Suprapubic skin (tissue), 4 donors: ENCODE results near the gene LRRC27. TPM values are rescaled to one million over a fixed set of nuclear protein-coding genes. Genes with fewer than 3 reads are reported as not detected.
"Not testable (repeated sequence)": the region's sequence is repeated elsewhere in the genome, so short reads cannot be mapped to it uniquely, and the experiment has no call there.

Experiments
- DNase-seq, 2 donors: peaks; one replicate each; pipeline ENCODE4 v3.0.0-alpha.2; 2019; ENCODE audit warnings: low spot score in 2 of 2
- H3K27ac ChIP-seq: fragments of 200-600 bp; sonication (generic); one replicate; pipeline ENCODE4 v1.5.1; 2019
- H3K27me3 ChIP-seq: fragments of 200-600 bp; sonication (generic); one replicate; pipeline ENCODE4 v1.5.1; 2019
- H3K36me3 ChIP-seq: fragments of 200-600 bp; sonication (generic); one replicate; pipeline ENCODE4 v1.5.1; 2019
- H3K4me1 ChIP-seq: fragments of 200-600 bp; sonication (generic); one replicate; pipeline ENCODE4 v1.5.1; 2019
- H3K4me3 ChIP-seq: fragments of 200-600 bp; sonication (generic); one replicate; pipeline ENCODE4 v1.5.1; 2019; ENCODE audit warnings: mild to moderate bottlenecking
- H3K9me3 ChIP-seq: fragments of 200-600 bp; sonication (generic); one replicate; pipeline ENCODE4 v1.5.1; 2019
- CTCF ChIP-seq, 2 donors: fragments of 200-600 bp in 1 of 2; fragments of 450-650 bp in 1 of 2; sonication (generic) in 1 of 2; IDR thresholded peaks; one replicate each; pipeline ENCODE4 v1.5.1; 2016 to 2019; ENCODE audit warnings: antibody characterized with exemption in 2 of 2, mild to moderate bottlenecking in 1 of 2, moderate library complexity in 1 of 2
- EP300 ChIP-seq: sonication (generic); formaldehyde crosslinking; IDR thresholded peaks from one replicate; pipeline ENCODE4 v1.6.1; 2017; ENCODE audit warnings: antibody characterized with exemption
- POLR2A ChIP-seq, 2 donors: fragments of 450-650 bp; IDR thresholded peaks; one replicate each; pipeline ENCODE4 v1.6.1; 2017; ENCODE audit warnings: antibody characterized with exemption in 2 of 2, mild to moderate bottlenecking in 2 of 2, moderate library complexity in 2 of 2
- POLR2AphosphoS5 ChIP-seq, 3 donors: sonication (generic); formaldehyde crosslinking; IDR thresholded peaks; one replicate each; pipeline ENCODE4 v1.6.1; 2017; ENCODE audit warnings: antibody characterized with exemption in 3 of 3
- WGBS: methylation state at CpG from one replicate; pipeline ENCODE4 v1.1.5; 2018; 5-methylcytosine and 5-hydroxymethylcytosine counted together
- total RNA-seq, 4 donors: library from RNA; depleted of rRNA; stranded (reverse); fragments of >200 nt; gene quantifications; one replicate each; pipeline ENCODE4 v1.1.0, GENCODE V29; 2016

The LRRC27 gene
- total RNA-seq, 4 donors from 2014 or later = 6.6 to 13.1 (median 7.1) TPM

- H3K27me3 ChIP-seq = no peaks in the 10 kb centered on the region
- WGBS = 87% methylated on average over 4 of the region's 4 CpGs
- DNase-seq = no peak
- no peak for TF ChIP-seq EP300
- TF ChIP-seq POLR2A (IDR thresholded peaks at IDR 0.05) = no peak
- no peak for TF ChIP-seq CTCF (IDR thresholded peaks at IDR 0.05)
- TF ChIP-seq POLR2AphosphoS5 (IDR thresholded peaks at IDR 0.05) = no peak
- H3K4me3 ChIP-seq = no peak overlapping the region
- no peaks in the 10 kb centered on the region for H3K36me3 ChIP-seq
- H3K4me1 ChIP-seq = peaks cover 7% of the 10 kb centered on the region
- H3K27ac ChIP-seq = peak overlapping the region; percentile 27
- no peaks in the 10 kb centered on the region for H3K9me3 ChIP-seq
Observed at GRCh38 chr10:132375795-132376297, 43.9 kb downstream of the LRRC27 start.

DNA sequence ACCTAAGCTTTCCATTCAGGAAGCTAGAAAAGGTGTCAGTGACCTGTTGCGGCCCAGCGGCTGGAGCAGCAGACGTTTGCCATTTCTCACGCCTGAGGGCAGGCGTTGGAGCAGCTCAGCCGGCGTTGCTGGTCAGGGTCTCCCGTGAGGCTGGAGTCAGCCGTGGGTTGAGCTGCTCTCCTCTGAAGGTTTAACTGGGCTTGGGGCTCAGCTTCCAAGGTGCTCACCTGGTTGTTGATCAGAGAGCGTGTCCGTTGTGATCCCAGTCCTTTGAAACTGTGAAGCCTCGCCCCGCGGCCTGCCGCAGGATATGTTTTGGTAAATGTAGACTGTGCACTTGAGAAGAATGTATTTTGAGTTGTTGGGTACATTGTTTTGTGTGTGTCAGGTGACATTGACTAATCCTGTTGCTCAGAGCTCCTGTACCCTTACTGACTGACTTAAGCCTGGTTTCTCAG is 44.4 kb downstream of the LRRC27 start:
- H3K9me3 ChIP-seq = no peaks in the 10 kb centered on the region
- no peaks in the 10 kb centered on the region for H3K36me3 ChIP-seq
- no peak for TF ChIP-seq CTCF (IDR thresholded peaks at IDR 0.05)
- no peak for TF ChIP-seq EP300
- no peak for TF ChIP-seq POLR2AphosphoS5 (IDR thresholded peaks at IDR 0.05)
- TF ChIP-seq POLR2A (IDR thresholded peaks at IDR 0.05) = no peak
- DNase-seq = peak; percentile 32 to 72
- H3K27me3 ChIP-seq = no peaks in the 10 kb centered on the region
- peaks cover 7% of the 10 kb centered on the region for H3K4me1 ChIP-seq
- H3K27ac ChIP-seq = no peak overlapping the region
- 93% methylated on average over 14 of the region's 15 CpGs for WGBS
- H3K4me3 ChIP-seq = no peak overlapping the region

DNA sequence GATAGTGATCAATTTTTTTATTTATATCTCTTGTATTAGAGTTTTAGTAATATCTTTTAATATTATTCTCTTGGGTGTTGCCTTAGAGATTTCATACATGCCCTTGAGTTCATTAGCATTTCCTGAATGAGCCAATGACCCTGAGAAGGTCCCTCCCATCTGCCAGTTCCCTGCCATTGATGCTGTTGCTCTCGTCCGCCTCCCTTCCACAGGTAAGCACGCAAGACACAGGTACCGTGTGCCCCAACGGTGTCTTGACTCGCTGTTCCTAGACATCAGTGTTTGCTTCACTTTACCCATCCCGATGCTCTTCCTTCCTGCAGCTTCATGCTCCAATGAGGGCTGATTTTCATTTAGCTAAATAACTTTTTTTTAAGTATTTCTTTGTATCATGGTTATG is 45.3 kb downstream of the LRRC27 start:
- Histone ChIP-seq H3K9me3 (no peaks in the 10 kb centered on the region), H3K27ac (no peak overlapping the region), H3K4me3 (no peak overlapping the region), H3K4me1 (peaks cover 7% of the 10 kb centered on the region), H3K36me3 (no peaks in the 10 kb centered on the region), H3K27me3 (no peaks in the 10 kb centered on the region)
- WGBS = 92% methylated on average over 7 of the region's 7 CpGs
- peak; percentile 20 to 31 for DNase-seq
- TF ChIP-seq POLR2A (IDR thresholded peaks at IDR 0.05) (no peak), POLR2AphosphoS5 (IDR thresholded peaks at IDR 0.05) (no peak), CTCF (IDR thresholded peaks at IDR 0.05) (no peak)

DNA sequence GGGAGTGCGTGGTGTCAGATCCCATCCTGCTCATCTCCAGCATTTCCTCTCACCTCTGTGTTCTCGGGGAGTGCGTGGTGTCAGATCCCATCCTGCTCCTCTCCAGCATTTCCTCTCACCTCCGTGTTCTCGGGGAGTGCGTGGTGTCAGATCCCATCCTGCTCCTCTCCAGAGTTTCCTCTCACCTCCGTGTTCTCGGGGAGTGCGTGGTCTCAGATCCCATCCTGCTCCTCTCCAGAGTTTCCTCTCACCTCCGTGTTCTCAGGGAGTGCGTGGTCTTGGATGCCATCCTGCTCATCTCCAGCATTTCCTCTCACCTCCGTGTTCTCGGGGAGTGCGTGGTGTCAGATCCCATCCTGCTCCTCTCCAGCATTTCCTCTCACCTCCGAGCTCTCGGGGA is 47.0 kb downstream of the LRRC27 start:
- H3K36me3 ChIP-seq, H3K27me3 ChIP-seq, H3K4me3 ChIP-seq, H3K9me3 ChIP-seq, H3K4me1 ChIP-seq, H3K27ac ChIP-seq: not testable (repeated sequence)
- DNase-seq = peak; percentile 8 to 18
- WGBS = 92% methylated on average over 16 of the region's 16 CpGs

GRCh38 chr10:132380986-132381385 is 49.0 kb downstream of the LRRC27 start:
- not testable (repeated sequence) for H3K27me3 ChIP-seq, H3K4me3 ChIP-seq, H3K36me3 ChIP-seq, H3K4me1 ChIP-seq, H3K27ac ChIP-seq, H3K9me3 ChIP-seq
- 90% methylated on average over 4 of the region's 4 CpGs for WGBS
- peak in 1 of 2 donors; percentile 50 for DNase-seq

- H3K36me3 ChIP-seq = no peaks in the 10 kb centered on the region
- DNase-seq = no peak
Observed at GRCh38 chr10:132381741-132382140, 49.7 kb downstream of the LRRC27 start.

More at GRCh38 chr10:132381741-132382140, 49.7 kb downstream of the LRRC27 start:
- no peaks in the 10 kb centered on the region for H3K4me1 ChIP-seq
- no peaks in the 10 kb centered on the region for H3K9me3 ChIP-seq
- no peaks in the 10 kb centered on the region for H3K27me3 ChIP-seq
- H3K4me3 ChIP-seq = no peak overlapping the region
- no peak for TF ChIP-seq EP300
- TF ChIP-seq CTCF (IDR thresholded peaks at IDR 0.05) = no peak
- TF ChIP-seq POLR2AphosphoS5 (IDR thresholded peaks at IDR 0.05) = no peak
- TF ChIP-seq POLR2A (IDR thresholded peaks at IDR 0.05) = no peak
- whole genome bisulfite sequencing = 61% methylated on average over 2 of the region's 2 CpGs
- no peak overlapping the region for H3K27ac ChIP-seq
